ENCODE results near the gene PTTG1.

GRCh38 chr5:160420331-160420610 is 1.4 kb upstream of the PTTG1 start:
- no peak for TF ChIP-seq CTCF (IDR thresholded peaks at IDR 0.05)
- no peak for TF ChIP-seq POLR2A (IDR thresholded peaks at IDR 0.05)

All from testis (tissue), 2 donors.